ENCODE measurements around the gene IL21R. TPM values are rescaled to one million over a fixed set of nuclear protein-coding genes. Genes with fewer than 3 reads are reported as not detected.

IL21R gene
- total and polyA plus RNA-seq, 9 of the 15 experiments (the other 6 are each of a cell fraction or from before 2014, with no cell fraction given), result 0.04 to 0.34 (median 0.18) TPM; not detected in 1

- TF ChIP-seq C11orf30 (IDR thresholded peaks at IDR 0.05; ENCODE audit: low read depth) (peak; percentile 95), TRIM24 (IDR thresholded peaks at IDR 0.05) (no peak), GATA2 (CRISPR knock-in tag; IDR thresholded peaks at IDR 0.05) (no peak), MTA2 (IDR thresholded peaks at IDR 0.05; ENCODE audit: low read depth) (no peak), RBFOX2 (IDR thresholded peaks at IDR 0.05; ENCODE audit: low read depth, low read length) (no peak), ZNF57 (CRISPR knock-in tag; IDR thresholded peaks at IDR 0.05) (no peak), STAT5A (IDR thresholded peaks at IDR 0.05; ENCODE audit: borderline replicate concordance, low read length) (no peak), FOXA1 (IDR thresholded peaks at IDR 0.05; ENCODE audit: borderline replicate concordance) (no peak), ZNF76 (CRISPR knock-in tag; IDR thresholded peaks at IDR 0.05; ENCODE audit: borderline replicate concordance) (no peak), SP2 (IDR thresholded peaks at IDR 0.05; ENCODE audit: extremely low read depth, low read depth, low read length, poor library complexity, severe bottlenecking) (no peak), CAMTA2 (CRISPR knock-in tag; conservative IDR thresholded peaks at IDR 0.05) (no peak), RB1 (IDR thresholded peaks at IDR 0.05; ENCODE audit: low read depth) (no peak), TCFL5 (CRISPR knock-in tag; conservative IDR thresholded peaks at IDR 0.05) (no peak), HNRNPK (IDR thresholded peaks at IDR 0.05; ENCODE audit: low read depth, low read length, poor library complexity, severe bottlenecking) (no peak), KDM2B (CRISPR knock-in tag; IDR thresholded peaks at IDR 0.05) (no peak), NR2C2 (CRISPR knock-in tag; IDR thresholded peaks at IDR 0.05) (no peak), NR2C2 (tag; IDR thresholded peaks at IDR 0.05) (no peak), WHSC1 (IDR thresholded peaks at IDR 0.05; ENCODE audit: low read length) (no peak), FOXM1 (IDR thresholded peaks at IDR 0.05; ENCODE audit: low read depth) (no peak), FOXM1 (CRISPR knock-in tag; IDR thresholded peaks at IDR 0.05; ENCODE audit: low read depth) (no peak), BCL6 (CRISPR knock-in tag; IDR thresholded peaks at IDR 0.05) (no peak)
- TF ChIP-seq, protein P1, sequence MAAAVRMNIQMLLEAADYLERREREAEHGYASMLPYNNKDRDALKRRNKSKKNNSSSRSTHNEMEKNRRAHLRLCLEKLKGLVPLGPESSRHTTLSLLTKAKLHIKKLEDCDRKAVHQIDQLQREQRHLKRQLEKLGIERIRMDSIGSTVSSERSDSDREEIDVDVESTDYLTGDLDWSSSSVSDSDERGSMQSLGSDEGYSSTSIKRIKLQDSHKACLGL (CRISPR knock-in tag; IDR thresholded peaks at IDR 0.05; ENCODE audit: borderline replicate concordance, poor library complexity, severe bottlenecking), result no peak
- TF ChIP-seq, protein P2, sequence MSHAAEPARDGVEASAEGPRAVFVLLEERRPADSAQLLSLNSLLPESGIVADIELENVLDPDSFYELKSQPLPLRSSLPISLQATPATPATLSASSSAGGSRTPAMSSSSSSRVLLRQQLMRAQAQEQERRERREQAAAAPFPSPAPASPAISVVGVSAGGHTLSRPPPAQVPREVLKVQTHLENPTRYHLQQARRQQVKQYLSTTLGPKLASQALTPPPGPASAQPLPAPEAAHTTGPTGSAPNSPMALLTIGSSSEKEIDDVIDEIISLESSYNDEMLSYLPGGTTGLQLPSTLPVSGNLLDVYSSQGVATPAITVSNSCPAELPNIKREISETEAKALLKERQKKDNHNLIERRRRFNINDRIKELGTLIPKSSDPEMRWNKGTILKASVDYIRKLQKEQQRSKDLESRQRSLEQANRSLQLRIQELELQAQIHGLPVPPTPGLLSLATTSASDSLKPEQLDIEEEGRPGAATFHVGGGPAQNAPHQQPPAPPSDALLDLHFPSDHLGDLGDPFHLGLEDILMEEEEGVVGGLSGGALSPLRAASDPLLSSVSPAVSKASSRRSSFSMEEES (CRISPR knock-in tag; IDR thresholded peaks at IDR 0.05), result no peak
- TF ChIP-seq, protein P3, sequence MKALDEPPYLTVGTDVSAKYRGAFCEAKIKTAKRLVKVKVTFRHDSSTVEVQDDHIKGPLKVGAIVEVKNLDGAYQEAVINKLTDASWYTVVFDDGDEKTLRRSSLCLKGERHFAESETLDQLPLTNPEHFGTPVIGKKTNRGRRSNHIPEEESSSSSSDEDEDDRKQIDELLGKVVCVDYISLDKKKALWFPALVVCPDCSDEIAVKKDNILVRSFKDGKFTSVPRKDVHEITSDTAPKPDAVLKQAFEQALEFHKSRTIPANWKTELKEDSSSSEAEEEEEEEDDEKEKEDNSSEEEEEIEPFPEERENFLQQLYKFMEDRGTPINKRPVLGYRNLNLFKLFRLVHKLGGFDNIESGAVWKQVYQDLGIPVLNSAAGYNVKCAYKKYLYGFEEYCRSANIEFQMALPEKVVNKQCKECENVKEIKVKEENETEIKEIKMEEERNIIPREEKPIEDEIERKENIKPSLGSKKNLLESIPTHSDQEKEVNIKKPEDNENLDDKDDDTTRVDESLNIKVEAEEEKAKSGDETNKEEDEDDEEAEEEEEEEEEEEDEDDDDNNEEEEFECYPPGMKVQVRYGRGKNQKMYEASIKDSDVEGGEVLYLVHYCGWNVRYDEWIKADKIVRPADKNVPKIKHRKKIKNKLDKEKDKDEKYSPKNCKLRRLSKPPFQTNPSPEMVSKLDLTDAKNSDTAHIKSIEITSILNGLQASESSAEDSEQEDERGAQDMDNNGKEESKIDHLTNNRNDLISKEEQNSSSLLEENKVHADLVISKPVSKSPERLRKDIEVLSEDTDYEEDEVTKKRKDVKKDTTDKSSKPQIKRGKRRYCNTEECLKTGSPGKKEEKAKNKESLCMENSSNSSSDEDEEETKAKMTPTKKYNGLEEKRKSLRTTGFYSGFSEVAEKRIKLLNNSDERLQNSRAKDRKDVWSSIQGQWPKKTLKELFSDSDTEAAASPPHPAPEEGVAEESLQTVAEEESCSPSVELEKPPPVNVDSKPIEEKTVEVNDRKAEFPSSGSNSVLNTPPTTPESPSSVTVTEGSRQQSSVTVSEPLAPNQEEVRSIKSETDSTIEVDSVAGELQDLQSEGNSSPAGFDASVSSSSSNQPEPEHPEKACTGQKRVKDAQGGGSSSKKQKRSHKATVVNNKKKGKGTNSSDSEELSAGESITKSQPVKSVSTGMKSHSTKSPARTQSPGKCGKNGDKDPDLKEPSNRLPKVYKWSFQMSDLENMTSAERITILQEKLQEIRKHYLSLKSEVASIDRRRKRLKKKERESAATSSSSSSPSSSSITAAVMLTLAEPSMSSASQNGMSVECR (CRISPR knock-in tag; IDR thresholded peaks at IDR 0.05), result no peak
Observed at GRCh38 chr16:27355610-27356009, 46.4 kb upstream of the IL21R start (continued).
